ENCODE results near the gene KCNJ6. TPM values are rescaled to one million over a fixed set of nuclear protein-coding genes. Genes with fewer than 3 reads are reported as not detected.
A peak's percentile ranks its signal among the peaks of the same experiment; 100 is the strongest.

The KCNJ6 gene
- total and polyA plus RNA-seq, 8 donors: 0.03 to 0.28 (median 0.17) TPM

- no peak overlapping the region for H3K4me3 ChIP-seq
- H3K4me1 ChIP-seq: no peaks in the 10 kb centered on the region
- H3K27ac ChIP-seq: no peak overlapping the region
- no peak for ATAC-seq
- TF ChIP-seq CTCF (IDR thresholded peaks at IDR 0.05): no peak
- DNase-seq: no peak
- H3K27me3 ChIP-seq: no peaks in the 10 kb centered on the region
- H3K36me3 ChIP-seq: no peaks in the 10 kb centered on the region
- intact Hi-C loops (cut with DNase I): no loop called here
- no peaks in the 10 kb centered on the region for H3K9me3 ChIP-seq
Observed at GRCh38 chr21:37788503-37788902, 127.8 kb downstream of the KCNJ6 start.

- peaks cover 0 to 2% of the 10 kb centered on the region in 2 donors for H3K9me3 ChIP-seq
- no peaks in the 10 kb centered on the region for H3K27me3 ChIP-seq
- ATAC-seq (peak; percentile 26), DNase-seq (no peak)
- H3K36me3 ChIP-seq: no peaks in the 10 kb centered on the region
- no peak for TF ChIP-seq CTCF (IDR thresholded peaks at IDR 0.05)
- intact Hi-C loops (cut with DNase I): no loop called here
- no peak overlapping the region for H3K27ac ChIP-seq
- no peak overlapping the region for H3K4me3 ChIP-seq
- no peaks in the 10 kb centered on the region for H3K4me1 ChIP-seq
Observed at GRCh38 chr21:37787456-37787855, 128.8 kb downstream of the KCNJ6 start.

- ATAC-seq (no peak), DNase-seq (no peak)
- peaks cover 0 to 8% of the 10 kb centered on the region in 2 donors for H3K9me3 ChIP-seq
- intact Hi-C loops (cut with DNase I): no loop called here
- H3K4me1 ChIP-seq: no peaks in the 10 kb centered on the region
- H3K4me3 ChIP-seq: no peak overlapping the region
- H3K27ac ChIP-seq: no peak overlapping the region
- H3K36me3 ChIP-seq: no peaks in the 10 kb centered on the region
- H3K27me3 ChIP-seq: no peaks in the 10 kb centered on the region
- no peak for TF ChIP-seq CTCF (IDR thresholded peaks at IDR 0.05)
Observed at GRCh38 chr21:37784591-37785318, 131.5 kb downstream of the KCNJ6 start.

GRCh38 chr21:37783016-37783415 lies 133.2 kb downstream of the KCNJ6 start:
- intact Hi-C loops (cut with DNase I): no loop called here
- H3K4me3 ChIP-seq: no peak overlapping the region
- H3K4me1 ChIP-seq: no peaks in the 10 kb centered on the region
- ATAC-seq (no peak), DNase-seq (no peak)
- no peaks in the 10 kb centered on the region for H3K36me3 ChIP-seq
- no peaks in the 10 kb centered on the region for H3K27me3 ChIP-seq
- peaks cover 0 to 8% of the 10 kb centered on the region in 2 donors for H3K9me3 ChIP-seq
- H3K27ac ChIP-seq: no peak overlapping the region
- no peak for TF ChIP-seq CTCF (IDR thresholded peaks at IDR 0.05)

GRCh38 chr21:37780991-37781983 lies 135.0 kb downstream of the KCNJ6 start:
- no peak for TF ChIP-seq CTCF (IDR thresholded peaks at IDR 0.05)
- no peak overlapping the region for H3K27ac ChIP-seq
- DNase-seq: no peak
- peaks cover 0 to 8% of the 10 kb centered on the region in 2 donors for H3K9me3 ChIP-seq
- intact Hi-C loops (cut with DNase I): no loop called here
- no peaks in the 10 kb centered on the region for H3K4me1 ChIP-seq
- ATAC-seq: no peak
- H3K4me3 ChIP-seq: no peak overlapping the region
- no peaks in the 10 kb centered on the region for H3K36me3 ChIP-seq
- H3K27me3 ChIP-seq: no peaks in the 10 kb centered on the region
